ENCODE data around the gene WSCD2.

GRCh38 chr12:108141600-108142130 lies 12.6 kb downstream of the WSCD2 start:
- TF ChIP-seq CTCF (IDR thresholded peaks at IDR 0.05) (no peak), POLR2A (IDR thresholded peaks at IDR 0.05) (no peak), POLR2AphosphoS5 (IDR thresholded peaks at IDR 0.05) (no peak)

All from prostate gland (tissue), 2 donors.